K562 (cell line): ENCODE data around the gene HIP1R. TPM values are rescaled to one million over a fixed set of nuclear protein-coding genes. Genes with fewer than 3 reads are reported as not detected.

Source experiments
- CTBP1 ChIP-seq: fragments of 450-650 bp; IDR thresholded peaks from 2 replicates; pipeline ENCODE4 v1.6.1; 2016; ENCODE audit warnings: borderline replicate concordance
- KLF6 ChIP-seq: fragments of 250-450 bp; sonication (Bioruptor Pico); IDR thresholded peaks from 2 replicates; pipeline ENCODE4 v1.4.0; 2020; ENCODE audit warnings: mild to moderate bottlenecking, moderate library complexity, borderline replicate concordance
- MCM7 ChIP-seq, 2 experiments: fragments of 450-650 bp; IDR thresholded peaks; 2 replicates each; pipeline ENCODE4 v1.6.1; 2016 to 2018
- NUFIP1 ChIP-seq: fragments of 450-650 bp; IDR thresholded peaks from 2 replicates; pipeline ENCODE4 v1.6.1; 2018; ENCODE audit not compliant: partially characterized antibody
- POLR2AphosphoS2 ChIP-seq: IDR thresholded peaks from 2 replicates; pipeline ENCODE4 v1.6.1; 2012; ENCODE audit warnings: low read length, improper control_type of control experiment
- RFX5 ChIP-seq: IDR thresholded peaks from 2 replicates; pipeline ENCODE4 v1.6.1; 2011; ENCODE audit warnings: low read depth, mild to moderate bottlenecking, improper control_type of control experiment, low read length
- SLC30A9 ChIP-seq: fragments of 250-450 bp; sonication (Bioruptor Pico); IDR thresholded peaks from 2 replicates; pipeline ENCODE4 v1.8.0; 2022; ENCODE audit warnings: mild to moderate bottlenecking, moderate library complexity
- ZNF197 ChIP-seq: fragments of 200-800 bp; sonication (Bioruptor generic); IDR thresholded peaks from 2 replicates; pipeline ENCODE4 v1.6.1; 2016; ENCODE audit warnings: low read depth, missing genetic modification characterization, missing compliant biosample characterization
- ZNF507 ChIP-seq: conservative IDR thresholded peaks from 2 replicates; pipeline ENCODE4 v1.6.1; 2017; ENCODE audit warnings: missing genetic modification characterization, missing compliant biosample characterization
- polyA plus RNA-seq, 8 experiments: library from polyadenylated mRNA; depleted of rRNA in 4 of 8; stranded (reverse) in 5 of 8; unstranded in 3 of 8; fragments of >200 nt; fragmentation: Nextera tagmentation in 2 of 8; fragmentation: Illumina TruSeq in 1 of 8; extraction: Ambion mirVana in 2 of 8; extraction: Trizol in 1 of 8; gene quantifications; 2 replicates each; pipeline versions ENCODE4 v1.2.1 to v1.2.3, GENCODE V29; 2011 to 2014; ENCODE audit warnings: inconsistent platforms in 1 of 8, missing spikeins in 1 of 8
- total RNA-seq, 7 experiments: library from RNA; depleted of rRNA in 6 of 7; stranded (reverse); fragments of >200 nt in 6 of 7; fragmentation: Illumina TruSeq in 2 of 7; extraction: Trizol in 2 of 7; gene quantifications; 2 replicates each; pipeline versions ENCODE4 v1.2.1 to v1.2.3, GENCODE V29; 2011 to 2021; ENCODE audit warnings: low replicate concordance in 1 of 7
- TF ChIP-seq, protein P1 (sequence below): sonication (generic); formaldehyde crosslinking; IDR thresholded peaks from 2 replicates; pipeline ENCODE4 v1.8.1; 2023; ENCODE audit warnings: mild to moderate bottlenecking, missing genetic modification reagents

Gene HIP1R
- total and polyA plus RNA-seq, 9 of the 15 experiments (the other 6 are each of a cell fraction or from before 2014, with no cell fraction given): 0.15 to 31.0 (median 14.2) TPM

DNA sequence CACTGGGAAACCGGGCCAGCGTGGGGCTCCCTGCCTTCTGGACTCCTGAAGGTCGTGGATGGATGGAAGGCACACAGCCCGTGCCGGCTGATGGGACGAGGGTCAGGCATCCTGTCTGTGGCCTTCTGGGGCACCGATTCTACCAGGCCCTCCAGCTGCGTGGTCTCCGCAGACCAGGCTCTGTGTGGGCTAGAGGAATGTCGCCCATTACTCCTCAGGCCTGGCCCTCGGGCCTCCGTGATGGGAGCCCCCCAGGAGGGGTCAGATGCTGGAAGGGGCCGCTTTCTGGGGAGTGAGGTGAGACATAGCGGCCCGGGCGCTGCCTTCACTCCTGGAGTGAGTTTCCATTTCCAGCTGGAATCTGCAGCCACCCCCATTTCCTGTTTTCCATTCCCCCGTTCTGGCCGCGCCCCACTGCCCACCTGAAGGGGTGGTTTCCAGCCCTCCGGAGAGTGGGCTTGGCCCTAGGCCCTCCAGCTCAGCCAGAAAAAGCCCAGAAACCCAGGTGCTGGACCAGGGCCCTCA, 26.9 kb downstream of the HIP1R start (continued):
- TF ChIP-seq CTBP1: no peak
- no peak for TF ChIP-seq KLF6 (CRISPR knock-in tag)
- TF ChIP-seq, protein P1, sequence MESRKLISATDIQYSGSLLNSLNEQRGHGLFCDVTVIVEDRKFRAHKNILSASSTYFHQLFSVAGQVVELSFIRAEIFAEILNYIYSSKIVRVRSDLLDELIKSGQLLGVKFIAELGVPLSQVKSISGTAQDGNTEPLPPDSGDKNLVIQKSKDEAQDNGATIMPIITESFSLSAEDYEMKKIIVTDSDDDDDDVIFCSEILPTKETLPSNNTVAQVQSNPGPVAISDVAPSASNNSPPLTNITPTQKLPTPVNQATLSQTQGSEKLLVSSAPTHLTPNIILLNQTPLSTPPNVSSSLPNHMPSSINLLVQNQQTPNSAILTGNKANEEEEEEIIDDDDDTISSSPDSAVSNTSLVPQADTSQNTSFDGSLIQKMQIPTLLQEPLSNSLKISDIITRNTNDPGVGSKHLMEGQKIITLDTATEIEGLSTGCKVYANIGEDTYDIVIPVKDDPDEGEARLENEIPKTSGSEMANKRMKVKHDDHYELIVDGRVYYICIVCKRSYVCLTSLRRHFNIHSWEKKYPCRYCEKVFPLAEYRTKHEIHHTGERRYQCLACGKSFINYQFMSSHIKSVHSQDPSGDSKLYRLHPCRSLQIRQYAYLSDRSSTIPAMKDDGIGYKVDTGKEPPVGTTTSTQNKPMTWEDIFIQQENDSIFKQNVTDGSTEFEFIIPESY (CRISPR knock-in tag): peak; percentile 23; the same call in 1 of the 2 replicates
- no peak for TF ChIP-seq ZNF197 (CRISPR knock-in tag)
- no peak for TF ChIP-seq RFX5
- TF ChIP-seq MCM7 (IDR thresholded peaks at IDR 0.05): no peak
- TF ChIP-seq POLR2AphosphoS2: peak; percentile 12; the same call in 1 of the 2 replicates
- TF ChIP-seq ZNF507 (tag): no peak
- TF ChIP-seq NUFIP1: no peak
- TF ChIP-seq SLC30A9 (CRISPR knock-in tag): no peak
- TF ChIP-seq, all 486 proteins: peak for 3
